K562 (cell line): ENCODE data around the gene XRRA1. TPM values are rescaled to one million over a fixed set of nuclear protein-coding genes. Genes with fewer than 3 reads are reported as not detected.

Experiments used
- ATAC-seq: fragments of 200-7000 bp; cut with Tn5 transposase; 3 replicates; pipeline ENCODE4 v1.9.1; 2020; ENCODE audit warnings: moderate library complexity
- BruUV-seq: library from RNA; stranded (reverse); fragments of 400-500 nt; replicated peaks from 2 replicates; lab custom pipeline; 2021; lab: Mats Ljungman, UMichigan
- CTCF ChIA-PET: fragments of 300-600 bp; formaldehyde crosslinking; extraction: SDS; loops from one replicate; lab custom pipeline; 2021; ENCODE audit warnings: low intra/inter-chr PET ratio; lab: Yijun Ruan, JAX
- POLR2A ChIA-PET: fragments of 300-600, 350-650 bp; sonication (Branson Sonifier 250); formaldehyde crosslinking; extraction: SDS; loops from one replicate; lab custom pipeline; 2021; ENCODE audit warnings: antibody characterized with exemption, inconsistent platforms; lab: Yijun Ruan, JAX
- DNase-seq, 4 experiments: peaks; one replicate each; pipeline versions ENCODE4 v3.0.0 to v3.0.0-alpha.2; 2011 to 2018; ENCODE audit warnings: low spot score in 3 of 4, mixed read lengths in 3 of 4; ENCODE audit errors: extremely low read depth in 1 of 4
- FAIRE-seq: peaks from 2 replicates; lab custom pipeline; 2011; peaks lifted over from hg19 to GRCh38; lab: Jason Lieb, UNC
- H2AFZ ChIP-seq: 2 replicates; pipeline ENCODE4 v1.6.0; 2011; ENCODE audit warnings: low read depth, low read length, control low read depth, inconsistent platforms
- H3K27ac ChIP-seq: fragments of 200-600 bp; 3 replicates; pipeline ENCODE4 v1.8.0; 2011; ENCODE audit warnings: low read depth, mild to moderate bottlenecking, control low read depth, inconsistent platforms, low read length, moderate library complexity, mixed read lengths; ENCODE audit errors: extremely low read depth
- H3K27me3 ChIP-seq, 2 experiments: fragments of 300-600 bp in 1 of 2; 2 replicates in 1 of 2; 3 replicates in 1 of 2; pipeline versions ENCODE4 v1.6.0 to v1.8.0; 2011; ENCODE audit warnings: inconsistent platforms in 2 of 2, low read length in 2 of 2, mild to moderate bottlenecking in 1 of 2, mixed read lengths in 1 of 2, moderate library complexity in 1 of 2; ENCODE audit not compliant: control insufficient read depth in 2 of 2, insufficient read depth in 2 of 2
- H3K36me3 ChIP-seq: fragments of 300-600 bp; 3 replicates; pipeline ENCODE4 v1.8.0; 2011; ENCODE audit warnings: mild to moderate bottlenecking, low read length, inconsistent platforms; ENCODE audit not compliant: control insufficient read depth, insufficient read depth
- H3K4me1 ChIP-seq, 2 experiments: fragments of 200-600 bp in 1 of 2; replicated peaks in 1 of 2; 2 replicates in 1 of 2; 3 replicates in 1 of 2; pipeline versions ENCODE4 v1.5.1 to v1.8.0; 2011; ENCODE audit warnings: inconsistent platforms in 2 of 2, low read length in 2 of 2, mild to moderate bottlenecking in 1 of 2, mixed read lengths in 1 of 2, moderate library complexity in 1 of 2; ENCODE audit not compliant: control insufficient read depth in 2 of 2, insufficient read depth in 2 of 2
- H3K4me2 ChIP-seq: 2 replicates; pipeline ENCODE4 v1.6.1; 2011; ENCODE audit warnings: low read length, control low read depth, inconsistent platforms, mixed read lengths; ENCODE audit not compliant: insufficient read depth
- H3K4me3 ChIP-seq: fragments of 200-600 bp; sonication (generic), shearing (Covaris generic); 2 replicates; pipeline ENCODE4 v1.5.1; 2016; ENCODE audit warnings: control low read depth, inconsistent platforms
- H3K79me2 ChIP-seq: fragments of 200-600 bp; 3 replicates; pipeline ENCODE4 v1.8.0; 2011; ENCODE audit warnings: low read length, inconsistent platforms; ENCODE audit not compliant: control insufficient read depth, insufficient read depth
- H3K9ac ChIP-seq, 2 experiments: 2 replicates each; pipeline versions ENCODE4 v1.6.0 to v1.6.1; 2011; ENCODE audit warnings: low read depth in 2 of 2, low read length in 2 of 2, control low read depth in 1 of 2, inconsistent platforms in 1 of 2, mild to moderate bottlenecking in 1 of 2, mixed read lengths in 1 of 2; ENCODE audit not compliant: insufficient read depth in 1 of 2
- H3K9me1 ChIP-seq: one replicate; pipeline ENCODE4 v1.6.0; 2011; ENCODE audit warnings: inconsistent platforms, mild to moderate bottlenecking, low read length, moderate library complexity; ENCODE audit not compliant: control insufficient read depth, insufficient read depth
- H3K9me3 ChIP-seq: replicated peaks from 2 replicates; pipeline ENCODE4 v1.5.1; 2011; ENCODE audit warnings: low read depth, low read length, inconsistent platforms; ENCODE audit not compliant: control insufficient read depth, insufficient read depth
- H4K20me1 ChIP-seq: replicated peaks from 2 replicates; pipeline ENCODE4 v1.6.1; 2011; ENCODE audit warnings: low read length, inconsistent platforms, mixed read lengths; ENCODE audit not compliant: control insufficient read depth, insufficient read depth
- CEBPB ChIP-seq: fragments of 450-650 bp; IDR thresholded peaks from 2 replicates; pipeline ENCODE4 v1.6.1; 2016; ENCODE audit warnings: missing genetic modification characterization, missing compliant biosample characterization
- CHD4 ChIP-seq: fragments of 200-600 bp; sonication (generic); IDR thresholded peaks from 3 replicates; pipeline ENCODE4 v1.6.1; 2012; ENCODE audit warnings: low read depth, mild to moderate bottlenecking, mixed read lengths, low read length, inconsistent platforms; ENCODE audit not compliant: insufficient read depth, insufficient replicate concordance, poor library complexity, severe bottlenecking
- CUX1 ChIP-seq: fragments of 200-800 bp; sonication (Bioruptor generic); IDR thresholded peaks from 2 replicates; pipeline ENCODE4 v1.6.1; 2016; ENCODE audit warnings: missing genetic modification characterization, missing compliant biosample characterization
- KDM4B ChIP-seq, 2 experiments: fragments of 450-650 bp in 1 of 2; sonication (generic) in 1 of 2; IDR thresholded peaks; 2 replicates each; pipeline ENCODE4 v1.6.1; 2016 to 2017; ENCODE audit warnings: borderline replicate concordance in 2 of 2, antibody characterized with exemption in 1 of 2, low read depth in 1 of 2, mild to moderate bottlenecking in 1 of 2
- MED1 ChIP-seq: sonication (generic); formaldehyde crosslinking; IDR thresholded peaks from 2 replicates; pipeline ENCODE4 v1.8.1; 2023; ENCODE audit warnings: missing genetic modification reagents, borderline replicate concordance
- PATZ1 ChIP-seq: fragments of 250-450 bp; sonication (Bioruptor Pico); IDR thresholded peaks from 2 replicates; pipeline ENCODE4 v1.5.0; 2020; ENCODE audit warnings: mild to moderate bottlenecking, borderline replicate concordance
- TFAP4 ChIP-seq: sonication (generic); formaldehyde crosslinking; IDR thresholded peaks from 2 replicates; pipeline ENCODE4 v1.8.0; 2022; ENCODE audit warnings: missing genetic modification reagents, mild to moderate bottlenecking, moderate library complexity, borderline replicate concordance
- THAP7 ChIP-seq: fragments of 250-450 bp; sonication (Bioruptor Pico); IDR thresholded peaks from 2 replicates; pipeline ENCODE4 v1.5.0; 2021
- ZNF282 ChIP-seq: sonication (generic); formaldehyde crosslinking; IDR thresholded peaks from 2 replicates; pipeline ENCODE4 v1.8.1; 2023; ENCODE audit warnings: missing genetic modification reagents
- WGBS: fragments of 100-300 bp; shearing (Covaris generic); methylation state at CpG from one replicate; pipeline ENCODE4 v1.1.6; 2016; ENCODE audit warnings: low coverage, mixed read lengths; ENCODE audit not compliant: insufficient coverage; ENCODE audit errors: missing lambda C conversion rate; 5-methylcytosine and 5-hydroxymethylcytosine counted together
- in situ Hi-C: fragments of 300-500 bp; cut with MboI; formaldehyde crosslinking; loops from 4 replicates; pipeline ENCODE4 v1.15.0; 2018; ENCODE audit warnings: inconsistent platforms, mixed read lengths
- intact Hi-C: fragments of 100-400 bp; cut with micrococcal nuclease; formaldehyde crosslinking; loops from 2 replicates; pipeline ENCODE4 v1.14.2; 2022
- polyA plus RNA-seq, 8 experiments: library from polyadenylated mRNA; depleted of rRNA in 4 of 8; stranded (reverse) in 5 of 8; unstranded in 3 of 8; fragments of >200 nt; fragmentation: Nextera tagmentation in 2 of 8; fragmentation: Illumina TruSeq in 1 of 8; extraction: Ambion mirVana in 2 of 8; extraction: Trizol in 1 of 8; gene quantifications; 2 replicates each; pipeline versions ENCODE4 v1.2.1 to v1.2.3, GENCODE V29; 2011 to 2014; ENCODE audit warnings: inconsistent platforms in 1 of 8, missing spikeins in 1 of 8
- total RNA-seq, 7 experiments: library from RNA; depleted of rRNA in 6 of 7; stranded (reverse); fragments of >200 nt in 6 of 7; fragmentation: Illumina TruSeq in 2 of 7; extraction: Trizol in 2 of 7; gene quantifications; 2 replicates each; pipeline versions ENCODE4 v1.2.1 to v1.2.3, GENCODE V29; 2011 to 2021; ENCODE audit warnings: low replicate concordance in 1 of 7

Gene XRRA1
- total and polyA plus RNA-seq, 9 of the 15 experiments (the other 6 are each of a cell fraction or from before 2014, with no cell fraction given): 5.0 to 22.5 (median 16.0) TPM

GRCh38 chr11:74818283-74818946 lies 130.5 kb downstream of the XRRA1 start:
- WGBS: 41% methylated on average over 3 of the region's 3 CpGs
- BruUV-seq: no TSS peak
- intact Hi-C loops (no loop called here), in situ Hi-C loops (no loop called here)
- no peak for FAIRE-seq
- ChIA-PET CTCF (no interaction called here), POLR2A (interaction anchor here (0.7 kb wide), 1 partner anchor 976 kb away, joined by 3 read pairs; no protein-coding TSS in a partner anchor)
- peaks cover 58% of the 10 kb centered on the region for H3K36me3 ChIP-seq
- H3K27me3 ChIP-seq: no peaks in the 10 kb centered on the region
- peak; percentile 81 for ATAC-seq
- DNase-seq: peak in 2 of 4 experiments; percentile 44 to 52
- H3K9me1 ChIP-seq: no peaks in the 10 kb centered on the region
- no peak overlapping the region for H3K4me2 ChIP-seq
- peak overlapping the region in 1 of 2 experiments; percentile 20; a peak in 2 of 4 replicates for H3K9ac ChIP-seq
- no peaks in the 10 kb centered on the region for H3K79me2 ChIP-seq
- peaks cover 10% of the 10 kb centered on the region; the same call in 1 of the 2 replicates for H3K9me3 ChIP-seq
- H3K4me1 ChIP-seq: peaks cover 0 to 19% of the 10 kb centered on the region in 2 experiments; a peak in 3 of 5 replicates
- no peak overlapping the region for H2AFZ ChIP-seq
- no peak overlapping the region for H3K4me3 ChIP-seq
- H3K27ac ChIP-seq: peak overlapping the region; percentile 62; the same call in 2 of the 3 replicates
- H4K20me1 ChIP-seq: no peaks in the 10 kb centered on the region
- no peak for TF ChIP-seq MED1
- no peak for TF ChIP-seq THAP7
- peak; percentile 67 for TF ChIP-seq CEBPB (tag)
- TF ChIP-seq CUX1: no peak
- TF ChIP-seq KDM4B (IDR thresholded peaks at IDR 0.05; ENCODE audit: borderline replicate concordance in 2 of 2, low read depth in 1 of 2): no peak
- TF ChIP-seq PATZ1: no peak
- TF ChIP-seq TFAP4: no peak
- TF ChIP-seq CHD4: no peak
- TF ChIP-seq ZNF282 (CRISPR knock-in tag): no peak
